Amygdala (tissue), 56 donors: ENCODE measurements around the gene CCDC172.
"Not testable (repeated sequence)": the region's sequence is repeated elsewhere in the genome, so short reads cannot be mapped to it uniquely, and the experiment has no call there.

ENCODE experiments used
- DNase-seq, 56 donors: peaks; one replicate each; lab custom pipeline; 2025; lab: John Stamatoyannopoulos, UW

The CCDC172 gene

GRCh38 chr10:116329153-116329552 is 4.9 kb downstream of the CCDC172 start:
- DNase-seq = no peak

DNA sequence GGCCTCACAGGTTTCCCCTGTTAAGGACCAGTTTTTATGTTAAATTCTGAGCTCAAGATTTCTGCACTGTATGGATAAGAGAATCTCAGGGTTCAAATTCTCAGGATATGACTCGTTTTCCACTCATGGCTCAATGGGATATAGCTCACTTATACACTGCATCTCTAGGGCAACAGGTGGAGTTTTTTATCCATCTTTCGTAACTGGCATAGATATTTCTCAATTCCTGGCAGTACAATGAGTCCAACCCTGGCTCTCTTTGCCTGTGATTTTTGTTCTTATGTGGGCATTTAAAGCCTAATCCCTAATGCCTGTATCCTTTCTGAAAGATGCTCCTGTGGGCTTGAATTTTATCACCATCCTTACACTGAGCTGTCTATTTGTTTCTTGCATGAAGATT is 7.6 kb downstream of the CCDC172 start:
- no peak for DNase-seq

- no peak for DNase-seq
These were observed 12.6 kb downstream of the CCDC172 start for GRCh38 chr10:116336866-116337265.

DNA sequence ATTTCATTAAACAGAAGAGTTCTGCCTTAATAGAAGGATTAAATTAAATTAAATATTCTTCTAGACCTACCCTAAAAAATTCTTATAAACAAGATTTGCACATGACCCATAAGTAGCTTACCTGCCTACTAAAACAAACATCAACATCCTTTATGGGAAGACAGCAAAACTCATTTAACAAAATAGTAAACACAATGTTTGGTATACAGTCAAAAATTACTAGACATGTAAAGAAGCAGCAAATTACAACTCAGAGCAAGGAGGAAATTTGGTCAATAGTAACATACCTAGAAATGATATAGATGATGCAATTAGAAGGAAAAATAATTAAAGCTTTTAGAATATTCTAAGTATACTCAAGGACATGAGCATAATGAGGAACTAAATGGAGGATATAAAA is 27.9 kb downstream of the CCDC172 start:
- no peak for DNase-seq

GRCh38 chr10:116353817-116354216 is 29.6 kb downstream of the CCDC172 start:
- DNase-seq = no peak

DNA sequence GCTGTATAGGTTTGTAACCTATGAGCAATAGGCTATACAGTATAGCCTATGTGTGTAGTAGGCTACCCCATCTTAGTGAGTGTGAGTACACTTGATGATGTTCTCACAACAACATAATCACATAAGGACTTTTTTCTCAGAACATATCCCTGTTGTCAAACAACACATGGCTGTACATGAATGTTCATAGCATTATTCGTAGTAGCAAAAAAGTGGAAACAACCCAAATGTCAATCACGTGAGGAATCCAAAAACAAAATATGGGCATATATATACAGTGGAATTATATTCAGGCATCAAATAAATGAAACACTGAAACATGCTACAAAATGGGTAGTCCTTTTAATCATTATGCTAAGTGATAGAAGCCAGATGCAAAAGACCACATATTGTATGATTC is 31.1 kb downstream of the CCDC172 start:
- DNase-seq = no peak

DNA sequence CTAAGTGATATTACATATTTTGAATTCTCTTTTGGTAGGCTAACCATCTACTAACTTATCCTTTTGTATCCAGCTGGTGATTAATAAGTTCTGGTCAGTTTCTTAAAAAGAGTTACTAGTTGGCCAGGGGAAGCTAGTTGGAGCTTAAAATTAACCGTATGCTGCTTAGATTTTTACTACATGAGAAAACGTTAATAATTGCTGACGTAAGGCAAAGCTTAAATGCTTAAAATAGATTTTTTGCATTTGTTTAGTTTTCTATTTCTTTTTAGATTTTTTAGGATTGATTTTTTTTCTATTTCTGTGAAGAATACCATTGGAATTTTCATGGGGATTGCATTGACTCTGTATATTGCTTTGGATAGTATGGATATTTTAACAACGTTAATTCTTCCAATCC is 32.6 kb downstream of the CCDC172 start:
- no peak for DNase-seq

GRCh38 chr10:116364868-116365267 is 40.6 kb downstream of the CCDC172 start:
- DNase-seq = no peak

GRCh38 chr10:116371737-116372136 is 47.5 kb downstream of the CCDC172 start:
- no peak for DNase-seq

DNA sequence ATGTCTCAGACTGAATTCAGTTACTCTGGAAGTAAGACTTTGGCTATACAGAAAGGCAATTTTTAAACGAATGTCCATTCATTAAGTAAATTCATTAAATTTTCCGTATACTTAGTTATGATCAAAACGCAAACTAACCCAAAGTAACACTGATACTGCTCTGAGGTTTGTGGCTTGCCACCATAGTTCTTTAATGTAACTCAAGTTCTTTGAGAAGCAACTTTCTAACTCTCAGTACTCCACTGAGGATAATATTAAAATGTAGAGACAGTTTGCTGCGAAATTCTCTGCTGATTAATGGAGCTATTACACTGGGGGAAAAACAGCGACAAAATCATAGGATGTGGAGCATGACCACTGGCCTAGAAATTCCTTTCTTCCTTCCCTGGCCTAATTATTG is 58.0 kb downstream of the CCDC172 start:
- DNase-seq = no peak

DNA sequence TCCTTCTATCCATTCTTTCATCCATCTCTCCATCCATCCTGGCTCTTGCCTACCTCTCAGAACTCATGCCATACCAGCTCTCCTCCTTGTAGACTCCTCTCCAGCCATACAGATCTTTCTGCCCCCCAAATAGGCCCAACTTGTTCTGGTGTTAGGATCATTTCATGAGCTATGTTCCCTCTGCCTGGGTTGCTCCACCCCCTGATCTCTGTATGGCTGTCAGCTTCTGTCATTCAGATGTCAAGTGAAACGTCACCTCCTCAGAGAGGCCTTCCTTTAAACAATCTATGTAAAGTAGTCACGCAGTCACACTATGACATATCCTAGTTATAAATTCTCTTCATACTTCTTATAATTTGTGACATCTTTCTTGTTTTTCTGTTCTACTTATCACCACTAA is 61.1 kb downstream of the CCDC172 start:
- DNase-seq = no peak

DNA sequence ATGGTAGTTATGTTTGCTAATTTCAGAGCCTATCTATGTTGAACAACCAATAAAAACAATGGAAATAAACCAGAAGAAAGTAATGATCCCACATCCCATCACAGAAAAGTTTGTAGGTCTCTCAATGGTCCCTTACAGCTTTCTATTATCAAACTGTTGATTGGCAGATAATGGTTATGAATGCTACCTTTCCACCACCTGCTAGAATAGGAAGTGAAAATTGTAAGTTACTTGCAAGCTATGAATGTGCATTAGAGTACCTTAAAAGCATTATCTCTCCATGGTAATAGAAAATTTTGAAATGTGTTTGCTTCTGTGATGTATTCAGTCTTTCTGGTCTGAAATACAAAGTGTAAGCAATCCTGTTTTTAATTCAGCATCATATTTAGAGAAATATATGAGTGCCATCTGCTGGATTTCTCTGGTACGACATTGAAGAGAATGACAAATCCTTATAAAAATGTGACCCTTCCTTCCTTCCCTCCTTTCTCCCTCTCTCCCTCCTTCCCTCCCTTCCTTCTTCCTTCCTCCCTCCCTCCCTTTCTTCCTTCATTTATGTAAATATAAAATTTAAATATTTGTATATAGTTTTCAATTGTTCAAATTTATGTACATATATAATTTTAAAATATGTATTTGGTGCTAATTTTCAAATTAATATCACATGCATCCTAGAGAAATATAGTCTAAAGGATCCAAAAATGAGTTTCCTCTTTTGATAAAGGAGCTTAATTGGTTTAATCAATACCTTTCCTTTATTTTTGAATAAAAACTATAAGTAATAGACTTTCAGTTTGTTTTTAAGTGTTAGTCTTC is 62.0 kb downstream of the CCDC172 start:
- peak in 1 of 56 donors; percentile 29 for DNase-seq

GRCh38 chr10:116393246-116393831 is 69.1 kb downstream of the CCDC172 start:
- not testable (repeated sequence) for DNase-seq

- no peak for DNase-seq
These were observed 71.2 kb downstream of the CCDC172 start for GRCh38 chr10:116395223-116395985.

GRCh38 chr10:116398224-116398623 is 74.0 kb downstream of the CCDC172 start:
- no peak for DNase-seq

GRCh38 chr10:116402858-116403257 is 78.6 kb downstream of the CCDC172 start:
- DNase-seq = no peak

- DNase-seq = no peak
These were observed 79.5 kb downstream of the CCDC172 start for GRCh38 chr10:116403740-116404250.

DNA sequence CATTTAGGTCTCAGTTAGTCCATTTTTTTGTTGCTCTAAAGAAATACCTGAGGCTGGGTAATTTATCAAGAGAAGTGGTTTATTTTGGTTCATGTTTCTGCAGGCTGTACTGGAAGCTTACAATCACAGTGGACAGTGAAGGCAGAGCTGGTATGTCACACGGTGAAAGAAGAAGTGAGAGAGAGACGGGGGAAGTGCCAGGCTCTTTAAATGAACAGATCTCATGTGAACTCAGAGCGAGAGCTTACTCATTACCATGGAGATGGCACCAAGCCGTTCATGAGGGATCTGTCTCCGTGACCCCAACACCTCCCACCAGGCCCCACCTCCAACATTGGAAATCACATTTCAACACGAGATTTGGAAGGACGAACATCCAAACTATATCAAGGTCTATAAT is 84.5 kb downstream of the CCDC172 start:
- DNase-seq = peak in 1 of 56 donors; percentile 10

GRCh38 chr10:116410351-116410750 is 86.1 kb downstream of the CCDC172 start:
- no peak for DNase-seq

GRCh38 chr10:116417821-116418220 is 93.6 kb downstream of the CCDC172 start:
- DNase-seq = no peak

DNA sequence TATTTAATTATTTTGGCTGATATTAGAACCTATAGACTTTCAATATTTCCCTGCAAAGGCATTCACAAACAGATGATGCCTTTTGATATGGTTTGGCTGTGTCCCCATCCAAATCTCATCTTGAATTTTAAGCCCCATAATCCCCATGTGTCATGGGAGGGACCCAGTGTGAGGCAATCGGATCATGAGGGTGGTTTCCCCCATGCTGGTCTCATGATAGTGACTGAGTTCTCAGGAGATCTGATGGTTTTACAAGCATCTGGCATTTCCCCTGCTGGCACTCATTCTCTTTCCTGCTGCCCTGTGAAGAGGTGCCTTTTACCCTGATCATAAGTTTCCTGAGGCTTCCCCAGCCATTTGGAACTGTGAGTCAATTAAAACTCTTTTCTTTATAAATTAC is 94.1 kb downstream of the CCDC172 start:
- no peak for DNase-seq
